Stimulated activated naive B cell treated with anti-CD40 and anti-IgM and Interleukin-4, amounts not matched to agents 10 μg/mL and 1 μg/mL and 100 μg/mL, for 72 hours (primary cell): ENCODE data around the gene MYL2.

Experiments
- ATAC-seq, 2 donors: fragments of 150-1000 bp; cut with Tn5 transposase; replicated peaks; 2 replicates each; pipeline ENCODE4 v1.10.0; 2021; ENCODE audit warnings: moderate library complexity in 1 of 2
- DNase-seq: peaks from one replicate; pipeline ENCODE4 v3.0.0; 2021
- H3K27ac Mint-ChIP-seq: one replicate; pipeline ENCODE4 v1.8.0; 2022; ENCODE audit warnings: mild to moderate bottlenecking, mixed read lengths
- H3K27me3 Mint-ChIP-seq, 2 donors: one replicate each; pipeline ENCODE4 v1.8.0; 2022; ENCODE audit warnings: mixed read lengths in 2 of 2
- H3K36me3 Mint-ChIP-seq, 2 donors: one replicate each; pipeline ENCODE4 v1.8.0; 2022; ENCODE audit warnings: mixed read lengths in 2 of 2, mild to moderate bottlenecking in 1 of 2
- H3K4me1 Mint-ChIP-seq, 2 donors: one replicate each; pipeline ENCODE4 v1.8.0; 2022; ENCODE audit warnings: mixed read lengths in 2 of 2, mild to moderate bottlenecking in 1 of 2
- H3K4me3 Mint-ChIP-seq, 2 donors: one replicate each; pipeline ENCODE4 v1.8.0; 2022; ENCODE audit warnings: mild to moderate bottlenecking in 2 of 2, mixed read lengths in 2 of 2, moderate library complexity in 1 of 2
- H3K9me3 Mint-ChIP-seq, 2 donors: one replicate each; pipeline ENCODE4 v1.8.0; 2022; ENCODE audit warnings: mixed read lengths in 2 of 2, mild to moderate bottlenecking in 1 of 2

The MYL2 gene

DNA sequence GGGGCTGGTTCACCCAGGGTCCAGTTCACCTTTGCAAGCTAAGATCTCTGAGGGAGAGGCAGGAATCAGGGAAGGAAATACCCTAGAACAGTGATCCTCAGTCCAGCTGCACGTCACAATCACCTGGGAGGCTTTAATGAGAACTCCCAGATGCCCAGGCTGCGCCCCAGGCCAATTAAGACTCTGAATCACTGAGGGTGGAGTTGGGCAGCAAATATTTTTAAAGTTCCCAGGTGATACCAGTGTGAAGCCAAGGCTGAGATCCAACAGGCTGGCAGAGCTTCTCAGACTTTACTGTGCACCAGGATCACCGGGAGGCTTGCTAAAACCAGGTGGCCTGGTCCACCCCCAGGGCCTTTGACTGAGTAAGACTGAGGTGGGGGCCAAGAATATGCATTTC lies 23.8 kb downstream of the MYL2 start:
- no peaks in the 10 kb centered on the region for H3K36me3 Mint-ChIP-seq
- H3K27me3 Mint-ChIP-seq = peaks cover 3 to 23% of the 10 kb centered on the region in 2 donors
- H3K4me3 Mint-ChIP-seq = no peak overlapping the region
- no peaks in the 10 kb centered on the region for H3K9me3 Mint-ChIP-seq
- DNase-seq = no peak
- peaks cover 4 to 8% of the 10 kb centered on the region in 2 donors for H3K4me1 Mint-ChIP-seq
- ATAC-seq = no peak
- H3K27ac Mint-ChIP-seq = no peak overlapping the region

GRCh38 chr12:110893956-110894355 lies 26.4 kb downstream of the MYL2 start:
- no peak overlapping the region for H3K27ac Mint-ChIP-seq
- H3K9me3 Mint-ChIP-seq = no peaks in the 10 kb centered on the region
- peaks cover 8 to 23% of the 10 kb centered on the region in 2 donors for H3K27me3 Mint-ChIP-seq
- H3K4me1 Mint-ChIP-seq = peaks cover 4 to 8% of the 10 kb centered on the region in 2 donors
- H3K4me3 Mint-ChIP-seq = no peak overlapping the region
- no peaks in the 10 kb centered on the region for H3K36me3 Mint-ChIP-seq
- DNase-seq (no peak), ATAC-seq (peak; percentile 15 to 25)

DNA sequence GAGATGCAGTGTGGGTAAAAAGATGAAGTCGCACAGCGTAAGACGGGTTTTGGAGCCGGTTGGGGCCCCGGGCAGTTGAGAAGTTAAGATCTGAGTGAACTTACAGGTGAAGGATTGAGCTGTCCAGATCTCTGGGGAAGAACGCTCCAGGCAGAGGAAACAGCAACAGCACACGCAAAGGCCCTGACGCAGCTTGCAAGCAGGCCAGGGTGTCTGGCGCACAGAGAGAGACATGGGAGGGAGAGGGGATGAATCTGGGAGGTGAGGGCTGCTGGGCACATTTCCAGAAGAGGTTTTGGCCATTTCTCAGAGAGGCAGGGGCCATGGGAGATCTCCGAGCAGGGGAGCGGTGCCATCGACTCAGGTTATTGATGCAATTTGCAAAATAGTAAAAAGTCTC lies 31.0 kb downstream of the MYL2 start:
- no peak overlapping the region for H3K27ac Mint-ChIP-seq
- no peak for DNase-seq
- no peaks in the 10 kb centered on the region for H3K9me3 Mint-ChIP-seq
- no peak for ATAC-seq
- no peaks in the 10 kb centered on the region for H3K36me3 Mint-ChIP-seq
- no peak overlapping the region for H3K4me3 Mint-ChIP-seq
- H3K27me3 Mint-ChIP-seq = peaks cover 8 to 13% of the 10 kb centered on the region in 2 donors
- peaks cover 6 to 9% of the 10 kb centered on the region in 2 donors for H3K4me1 Mint-ChIP-seq

GRCh38 chr12:110888256-110888991 lies 32.0 kb downstream of the MYL2 start:
- peaks cover 4 to 9% of the 10 kb centered on the region in 2 donors for H3K27me3 Mint-ChIP-seq
- peaks cover 5 to 6% of the 10 kb centered on the region in 2 donors for H3K4me1 Mint-ChIP-seq
- no peaks in the 10 kb centered on the region for H3K36me3 Mint-ChIP-seq
- H3K9me3 Mint-ChIP-seq = no peaks in the 10 kb centered on the region
- no peak overlapping the region for H3K27ac Mint-ChIP-seq
- peak overlapping the region; percentile 89 to 90 for H3K4me3 Mint-ChIP-seq
- DNase-seq (no peak), ATAC-seq (no peak)

DNA sequence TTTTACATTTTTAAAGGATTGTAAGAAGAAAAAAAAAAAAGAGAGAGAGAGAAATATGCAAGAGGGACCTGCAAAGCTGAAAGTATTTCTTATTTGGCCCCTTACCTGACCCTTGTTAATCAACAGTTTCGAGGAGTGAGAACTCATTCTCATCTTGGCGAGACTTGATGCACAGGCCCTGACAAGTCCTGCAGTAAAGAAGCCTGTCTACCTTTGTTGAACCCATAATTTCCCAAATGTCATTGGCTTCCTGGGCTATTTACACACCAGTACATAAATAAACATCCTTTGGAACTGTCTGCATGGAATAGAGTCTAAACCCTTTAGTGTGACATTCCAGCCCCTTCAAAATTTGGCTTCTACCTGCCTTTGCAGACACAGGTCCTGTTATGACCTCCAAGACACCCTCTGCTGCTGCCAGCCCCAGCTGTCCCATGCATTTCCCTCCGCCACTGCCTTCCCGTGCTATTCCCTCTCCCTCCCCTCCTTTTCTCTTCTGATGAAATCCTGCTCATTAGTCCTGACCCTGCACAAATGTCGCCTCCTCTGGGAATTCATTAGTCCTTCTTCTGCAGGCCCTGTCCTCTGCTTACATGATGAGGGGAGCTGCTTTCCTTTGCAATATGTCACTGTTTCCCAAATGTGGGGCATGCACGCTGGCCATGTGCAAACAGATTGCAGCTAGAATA lies 35.1 kb downstream of the MYL2 start:
- Mint-ChIP-seq H3K27ac (no peak overlapping the region), H3K27me3 (peaks cover 0 to 9% of the 10 kb centered on the region in 2 donors), H3K9me3 (peaks cover 4 to 5% of the 10 kb centered on the region in 2 donors), H3K36me3 (no peaks in the 10 kb centered on the region), H3K4me3 (no peak overlapping the region), H3K4me1 (peaks cover 5 to 6% of the 10 kb centered on the region in 2 donors)
- ATAC-seq (no peak), DNase-seq (no peak)

DNA sequence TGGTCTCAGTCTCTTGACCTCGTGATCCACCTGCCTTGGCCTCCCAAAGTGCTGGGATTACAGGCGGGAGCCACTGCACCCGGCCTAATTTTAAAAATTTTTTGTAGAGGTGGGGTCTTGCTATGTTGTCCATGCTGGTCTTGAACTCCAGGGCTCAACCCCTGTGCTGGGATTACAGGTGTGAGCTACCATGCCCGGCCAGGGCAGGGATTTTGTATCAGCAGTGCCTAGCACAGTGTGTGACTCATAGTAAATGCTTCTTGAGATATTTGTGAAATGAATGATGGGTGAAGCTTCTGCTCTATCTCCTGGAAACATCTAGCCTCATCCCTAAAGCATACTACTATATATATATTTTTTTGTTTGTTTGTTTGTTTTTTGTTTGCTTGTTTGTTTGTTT lies 37.1 kb downstream of the MYL2 start:
- no peak for ATAC-seq
- H3K4me3 Mint-ChIP-seq = no peak overlapping the region
- H3K27me3 Mint-ChIP-seq = peaks cover 0 to 4% of the 10 kb centered on the region in 2 donors
- H3K36me3 Mint-ChIP-seq = no peaks in the 10 kb centered on the region
- no peak for DNase-seq
- no peak overlapping the region for H3K27ac Mint-ChIP-seq
- peaks cover 4 to 5% of the 10 kb centered on the region in 2 donors for H3K9me3 Mint-ChIP-seq
- peaks cover 5 to 6% of the 10 kb centered on the region in 2 donors for H3K4me1 Mint-ChIP-seq

DNA sequence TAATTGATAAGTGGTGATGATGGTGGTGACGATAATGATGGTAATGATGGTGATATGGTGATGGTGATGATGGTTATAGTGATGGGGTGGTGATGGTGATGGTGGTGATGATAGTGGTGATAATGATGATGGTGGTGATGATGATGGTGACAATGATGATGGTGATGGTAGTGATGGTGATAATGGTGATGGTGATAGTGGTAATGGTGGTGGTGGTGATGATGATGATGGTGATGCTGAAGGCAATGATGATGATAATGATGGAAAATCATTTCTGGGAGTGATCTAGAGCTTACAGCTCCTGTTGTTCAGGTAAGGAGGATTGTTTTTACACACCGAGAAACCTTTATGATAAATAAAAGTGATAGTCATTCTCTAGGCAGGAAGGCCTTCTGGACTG lies 39.7 kb downstream of the MYL2 start:
- no peaks in the 10 kb centered on the region for H3K36me3 Mint-ChIP-seq
- no peak overlapping the region for H3K4me3 Mint-ChIP-seq
- ATAC-seq (no peak), DNase-seq (no peak)
- peaks cover 6 to 9% of the 10 kb centered on the region in 2 donors for H3K27me3 Mint-ChIP-seq
- H3K27ac Mint-ChIP-seq = no peak overlapping the region
- H3K9me3 Mint-ChIP-seq = peaks cover 4 to 5% of the 10 kb centered on the region in 2 donors
- H3K4me1 Mint-ChIP-seq = no peaks in the 10 kb centered on the region

DNA sequence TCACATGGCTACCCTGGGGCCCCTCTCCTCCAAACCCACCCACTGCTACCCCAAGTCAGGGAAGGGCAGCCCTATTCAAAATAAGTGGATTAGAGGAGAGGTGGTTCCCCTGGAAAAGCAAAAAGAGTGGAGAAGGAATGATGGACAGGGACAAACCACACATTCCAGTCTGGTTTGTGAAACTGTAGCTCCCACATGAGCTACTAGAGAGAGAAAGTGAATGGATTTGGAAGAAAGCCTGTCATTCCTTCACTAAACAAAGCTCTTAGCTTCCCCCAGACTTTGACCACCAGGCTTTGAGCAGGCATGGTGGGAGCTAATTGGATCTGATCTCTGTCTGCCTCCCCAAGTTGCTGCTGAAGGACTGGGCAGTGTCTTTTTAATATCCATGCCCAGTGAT lies 45.6 kb downstream of the MYL2 start:
- no peak overlapping the region for H3K27ac Mint-ChIP-seq
- H3K4me1 Mint-ChIP-seq = no peaks in the 10 kb centered on the region
- H3K27me3 Mint-ChIP-seq = peaks cover 9 to 21% of the 10 kb centered on the region in 2 donors
- no peak for DNase-seq
- ATAC-seq = no peak
- H3K9me3 Mint-ChIP-seq = peaks cover 0 to 2% of the 10 kb centered on the region in 2 donors
- no peaks in the 10 kb centered on the region for H3K36me3 Mint-ChIP-seq
- no peak overlapping the region for H3K4me3 Mint-ChIP-seq

DNA sequence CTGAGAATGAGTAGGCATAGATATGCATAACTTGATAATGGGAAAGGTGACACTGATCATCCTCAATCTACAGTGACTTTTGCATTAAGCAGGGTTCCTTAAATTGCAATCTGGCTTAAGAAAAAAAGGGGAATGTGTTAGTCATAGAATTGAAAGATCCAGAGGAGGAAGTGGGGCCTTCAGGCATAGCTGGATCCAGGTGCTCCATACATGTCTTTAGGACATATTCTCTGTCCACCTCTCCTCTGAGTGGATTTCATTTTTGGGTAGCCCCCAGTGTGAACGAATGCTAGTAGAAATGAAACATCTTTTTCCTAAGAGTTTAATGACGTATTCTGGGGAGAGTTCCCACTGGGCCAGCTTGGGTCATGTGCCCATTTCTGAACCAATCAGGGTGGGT lies 46.0 kb downstream of the MYL2 start:
- Mint-ChIP-seq H3K4me3 (no peak overlapping the region), H3K27ac (no peak overlapping the region), H3K4me1 (peaks cover 0 to 2% of the 10 kb centered on the region in 2 donors), H3K9me3 (peaks cover 0 to 2% of the 10 kb centered on the region in 2 donors), H3K36me3 (no peaks in the 10 kb centered on the region), H3K27me3 (peaks cover 9 to 21% of the 10 kb centered on the region in 2 donors)
- DNase-seq (no peak), ATAC-seq (no peak)

DNA sequence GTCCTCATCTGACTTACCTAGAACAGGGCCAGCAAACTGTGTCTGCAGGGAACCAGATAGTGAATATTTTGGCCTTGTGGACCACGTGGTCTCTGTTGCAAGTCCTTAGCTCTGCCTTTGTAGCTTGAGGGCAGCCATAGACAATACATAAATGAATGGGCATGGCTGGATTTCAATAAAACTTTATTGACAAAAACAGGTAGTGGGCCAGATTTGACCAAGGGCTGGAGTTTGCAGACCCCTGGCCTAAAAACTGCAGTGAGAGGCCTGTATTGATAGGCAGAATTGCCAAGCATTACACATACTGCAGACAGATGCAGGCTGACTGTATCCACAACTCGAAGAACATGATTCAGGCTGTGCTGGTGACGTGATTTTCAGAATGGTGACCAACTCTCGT lies 48.3 kb downstream of the MYL2 start:
- Mint-ChIP-seq H3K36me3 (no peaks in the 10 kb centered on the region), H3K9me3 (peaks cover 0 to 2% of the 10 kb centered on the region in 2 donors), H3K4me3 (no peak overlapping the region), H3K4me1 (peaks cover 0 to 8% of the 10 kb centered on the region in 2 donors), H3K27ac (no peak overlapping the region), H3K27me3 (peaks cover 5 to 16% of the 10 kb centered on the region in 2 donors)
- DNase-seq (no peak), ATAC-seq (no peak)

DNA sequence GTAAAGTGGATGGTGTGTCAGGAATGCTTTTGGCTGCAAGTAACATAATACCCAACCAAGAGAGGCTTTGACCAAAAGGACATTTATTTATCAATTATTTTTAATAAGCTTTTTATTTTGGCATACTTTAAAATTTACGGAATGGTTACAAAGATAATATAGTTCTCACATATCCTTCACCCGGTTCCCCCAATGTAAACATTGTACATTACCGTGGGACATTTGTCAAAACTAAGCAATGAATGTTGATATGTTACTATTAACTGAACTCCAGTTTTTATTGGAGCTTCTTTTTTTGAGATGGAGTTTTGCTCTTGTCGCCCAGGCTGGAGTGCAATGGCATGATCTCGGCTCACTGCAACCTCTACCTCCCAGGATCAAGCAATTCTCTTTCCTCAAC lies 50.6 kb downstream of the MYL2 start:
- Mint-ChIP-seq H3K27me3 (peaks cover 5 to 16% of the 10 kb centered on the region in 2 donors), H3K27ac (no peak overlapping the region), H3K36me3 (no peaks in the 10 kb centered on the region), H3K4me1 (peaks cover 0 to 8% of the 10 kb centered on the region in 2 donors), H3K4me3 (no peak overlapping the region), H3K9me3 (peaks cover 0 to 2% of the 10 kb centered on the region in 2 donors)
- ATAC-seq = no peak
- DNase-seq = no peak

DNA sequence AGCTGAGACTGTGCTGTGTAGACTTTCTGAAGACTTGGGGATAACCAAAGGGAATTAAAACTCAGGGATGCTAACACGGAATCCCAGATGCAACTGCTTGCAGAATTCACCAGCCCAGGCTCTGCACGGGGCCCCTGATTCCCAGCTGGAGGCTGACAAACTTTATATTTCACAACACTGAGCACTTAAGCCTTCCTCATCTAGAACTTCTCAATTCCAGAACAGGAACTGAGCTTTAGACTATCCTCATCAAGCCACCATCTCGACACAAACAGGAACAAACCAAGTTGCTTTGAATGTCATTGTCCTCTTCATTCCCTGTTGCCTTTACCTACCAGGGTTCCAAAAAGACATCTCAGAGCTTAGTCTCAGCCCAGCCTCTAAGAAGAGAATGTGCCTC lies 51.4 kb downstream of the MYL2 start:
- H3K27ac Mint-ChIP-seq = no peak overlapping the region
- no peaks in the 10 kb centered on the region for H3K9me3 Mint-ChIP-seq
- no peak for ATAC-seq
- peaks cover 5 to 9% of the 10 kb centered on the region in 2 donors for H3K27me3 Mint-ChIP-seq
- no peak overlapping the region for H3K4me3 Mint-ChIP-seq
- DNase-seq = no peak
- no peaks in the 10 kb centered on the region for H3K36me3 Mint-ChIP-seq
- H3K4me1 Mint-ChIP-seq = peaks cover 0 to 8% of the 10 kb centered on the region in 2 donors

DNA sequence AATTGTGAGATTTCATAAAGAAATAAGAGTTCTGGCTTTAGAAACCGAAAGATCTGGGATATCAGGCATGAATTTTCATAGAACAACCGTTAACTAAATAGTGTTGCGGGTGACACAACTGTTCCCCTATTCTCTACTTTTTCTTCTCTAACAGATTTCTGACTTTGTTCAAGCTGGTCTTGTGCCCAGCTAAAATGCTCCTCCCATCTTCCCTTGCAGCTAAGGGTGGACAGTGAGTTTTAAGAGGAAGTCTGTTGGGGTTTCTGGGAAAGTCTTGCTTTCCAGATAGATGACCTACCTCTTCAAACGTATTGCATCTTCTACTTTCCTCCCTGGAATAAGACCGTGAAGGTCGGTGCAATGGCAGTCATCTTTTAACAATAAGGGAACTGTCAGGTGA lies 54.9 kb downstream of the MYL2 start:
- ATAC-seq (no peak), DNase-seq (no peak)
- Mint-ChIP-seq H3K4me3 (no peak overlapping the region), H3K27ac (no peak overlapping the region), H3K9me3 (no peaks in the 10 kb centered on the region), H3K36me3 (no peaks in the 10 kb centered on the region), H3K4me1 (peaks cover 9 to 18% of the 10 kb centered on the region in 2 donors), H3K27me3 (no peaks in the 10 kb centered on the region)

DNA sequence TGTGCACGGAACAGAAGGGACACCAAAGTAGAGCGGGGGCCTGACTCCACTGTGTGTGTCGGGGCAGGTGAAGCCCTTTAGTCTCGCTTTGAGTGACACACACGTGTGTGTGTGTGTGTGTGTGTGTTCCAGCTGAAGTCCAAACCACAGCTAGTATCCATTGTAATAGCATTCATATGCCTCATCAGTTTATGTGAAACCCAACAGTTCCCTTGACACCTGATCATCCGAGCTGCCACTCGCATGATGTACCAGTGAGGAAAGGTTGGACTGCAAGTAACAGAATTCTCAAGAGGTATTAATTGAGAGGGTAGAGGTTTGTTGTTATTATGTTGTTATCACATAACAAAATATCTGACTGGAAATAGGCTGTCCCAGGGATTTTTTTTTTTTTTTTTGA lies 57.2 kb downstream of the MYL2 start:
- H3K9me3 Mint-ChIP-seq = no peaks in the 10 kb centered on the region
- peaks cover 9% of the 10 kb centered on the region in 2 donors for H3K4me1 Mint-ChIP-seq
- ATAC-seq (no peak), DNase-seq (no peak)
- H3K36me3 Mint-ChIP-seq = no peaks in the 10 kb centered on the region
- H3K27ac Mint-ChIP-seq = no peak overlapping the region
- no peak overlapping the region for H3K4me3 Mint-ChIP-seq
- H3K27me3 Mint-ChIP-seq = no peaks in the 10 kb centered on the region

DNA sequence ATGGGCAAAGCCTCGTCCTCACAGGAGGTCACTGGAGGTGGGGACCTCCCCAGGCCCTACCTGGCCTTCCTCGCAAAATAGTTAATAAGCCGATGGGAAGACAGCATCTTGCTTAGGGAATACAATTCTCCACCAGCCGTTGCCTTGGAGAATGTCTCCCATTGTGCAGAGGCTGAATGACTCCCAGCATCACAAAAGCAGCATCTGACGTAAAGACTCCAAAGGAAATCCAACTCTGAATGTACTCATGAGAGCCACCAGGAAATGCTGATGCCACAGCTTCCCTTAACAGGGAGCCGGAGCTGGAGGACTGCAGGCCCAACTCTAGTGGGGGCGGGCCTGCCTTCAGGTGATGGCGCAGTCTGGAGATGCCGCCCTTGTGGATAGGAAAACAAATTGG lies 58.0 kb downstream of the MYL2 start:
- Mint-ChIP-seq H3K36me3 (no peaks in the 10 kb centered on the region), H3K4me3 (no peak overlapping the region), H3K27ac (no peak overlapping the region), H3K27me3 (no peaks in the 10 kb centered on the region), H3K4me1 (peaks cover 9% of the 10 kb centered on the region in 2 donors), H3K9me3 (no peaks in the 10 kb centered on the region)
- no peak for DNase-seq
- no peak for ATAC-seq
